Ectodermal cell (in vitro differentiated cells): ENCODE data around the gene DNAI2.
"Not testable (repeated sequence)": the region's sequence is repeated elsewhere in the genome, so short reads cannot be mapped to it uniquely, and the experiment has no call there.

Source experiments
- H3K27ac ChIP-seq: 2 replicates; pipeline ENCODE4 v1.7.0; 2013; ENCODE audit warnings: mild to moderate bottlenecking, low read depth, low read length; ENCODE audit not compliant: insufficient read depth, poor library complexity, severe bottlenecking
- H3K27me3 ChIP-seq: 2 replicates; pipeline ENCODE4 v1.7.0; 2013; ENCODE audit warnings: mild to moderate bottlenecking, low read length; ENCODE audit not compliant: insufficient read depth, control insufficient read depth, poor library complexity, severe bottlenecking
- H3K36me3 ChIP-seq: one replicate; pipeline ENCODE4 v1.7.0; 2013; ENCODE audit warnings: low read length; ENCODE audit not compliant: control insufficient read depth, insufficient read depth
- H3K4me1 ChIP-seq: one replicate; pipeline ENCODE4 v1.7.0; 2013; ENCODE audit warnings: low read length; ENCODE audit not compliant: control insufficient read depth, insufficient read depth
- H3K4me3 ChIP-seq: 2 replicates; pipeline ENCODE4 v1.7.0; 2013; ENCODE audit warnings: low read depth, low read length, control low read depth; ENCODE audit not compliant: insufficient read depth
- H3K9me3 ChIP-seq: 2 replicates; pipeline ENCODE4 v1.7.0; 2013; ENCODE audit warnings: mild to moderate bottlenecking, low read length, moderate library complexity; ENCODE audit not compliant: control insufficient read depth
- WGBS, 2 experiments: methylation state at CpG; one replicate each; pipeline ENCODE4 v1.1.7; 2013; ENCODE audit warnings: missing lambda C conversion rate in 2 of 2; 5-methylcytosine and 5-hydroxymethylcytosine counted together

The DNAI2 gene

GRCh38 chr17:74259667-74260524 lies 14.1 kb upstream of the DNAI2 start:
- 51% methylated on average over 21 of the region's 21 CpGs for WGBS, 2 experiments
- Histone ChIP-seq H3K9me3 (no peaks in the 10 kb centered on the region), H3K27ac (no peak overlapping the region), H3K36me3 (no peaks in the 10 kb centered on the region), H3K4me1 (peaks cover 18% of the 10 kb centered on the region), H3K4me3 (no peak overlapping the region), H3K27me3 (no peaks in the 10 kb centered on the region)

- Histone ChIP-seq H3K4me3 (no peak overlapping the region), H3K9me3 (no peaks in the 10 kb centered on the region), H3K27me3 (no peaks in the 10 kb centered on the region), H3K27ac (no peak overlapping the region), H3K4me1 (peaks cover 18% of the 10 kb centered on the region), H3K36me3 (no peaks in the 10 kb centered on the region)
- WGBS, 2 experiments: 8 to 10% methylated on average over 6 of the region's 6 CpGs
These were observed 13.5 kb upstream of the DNAI2 start for GRCh38 chr17:74260525-74260850.

GRCh38 chr17:74262601-74263000 lies 11.4 kb upstream of the DNAI2 start:
- H3K27me3 ChIP-seq: no peaks in the 10 kb centered on the region
- 89 to 93% methylated on average over 7 of the region's 7 CpGs for WGBS, 2 experiments
- H3K4me1 ChIP-seq: peaks cover 18% of the 10 kb centered on the region
- H3K4me3 ChIP-seq: no peak overlapping the region
- H3K36me3 ChIP-seq: no peaks in the 10 kb centered on the region
- no peaks in the 10 kb centered on the region for H3K9me3 ChIP-seq
- H3K27ac ChIP-seq: no peak overlapping the region

- H3K4me3 ChIP-seq, H3K27me3 ChIP-seq, H3K36me3 ChIP-seq, H3K27ac ChIP-seq, H3K9me3 ChIP-seq, H3K4me1 ChIP-seq: not testable (repeated sequence)
- 93 to 97% methylated on average over 4 of the region's 4 CpGs for WGBS, 2 experiments
These were observed 7.0 kb upstream of the DNAI2 start for GRCh38 chr17:74267054-74267453.

GRCh38 chr17:74267579-74267978 lies 6.5 kb upstream of the DNAI2 start:
- no peak overlapping the region for H3K4me3 ChIP-seq
- WGBS, 2 experiments: 94 to 95% methylated on average over 7 of the region's 7 CpGs
- H3K36me3 ChIP-seq: no peaks in the 10 kb centered on the region
- H3K27me3 ChIP-seq: no peaks in the 10 kb centered on the region
- no peaks in the 10 kb centered on the region for H3K9me3 ChIP-seq
- H3K4me1 ChIP-seq: peaks cover 15% of the 10 kb centered on the region
- H3K27ac ChIP-seq: no peak overlapping the region

- no peak overlapping the region for H3K4me3 ChIP-seq
- H3K9me3 ChIP-seq: no peaks in the 10 kb centered on the region
- 87 to 88% methylated on average over 17 of the region's 17 CpGs for WGBS, 2 experiments
- no peaks in the 10 kb centered on the region for H3K36me3 ChIP-seq
- no peaks in the 10 kb centered on the region for H3K27me3 ChIP-seq
- no peak overlapping the region for H3K27ac ChIP-seq
- peaks cover 20% of the 10 kb centered on the region for H3K4me1 ChIP-seq
These were observed 6.0 kb upstream of the DNAI2 start for GRCh38 chr17:74267987-74268499.

DNA sequence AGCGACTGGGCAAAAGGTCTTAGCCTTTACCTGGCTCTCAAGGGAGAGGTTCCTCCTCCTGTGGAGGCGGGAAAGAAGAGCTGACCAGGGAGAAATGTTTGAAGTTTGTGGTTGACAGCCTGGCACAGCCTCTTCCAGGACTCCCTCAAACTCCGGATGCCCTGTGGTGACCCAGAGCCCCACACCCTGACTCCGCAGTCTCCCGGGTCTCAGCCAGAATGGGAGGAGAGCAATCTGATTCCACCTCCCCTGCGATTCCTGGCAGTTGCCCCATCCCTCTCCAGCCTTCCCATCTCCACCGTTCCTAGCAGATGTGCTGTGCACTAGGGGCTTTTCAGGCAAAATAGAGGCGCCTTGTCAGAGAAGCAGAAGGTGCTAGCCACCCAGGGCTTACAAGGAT lies 5.5 kb upstream of the DNAI2 start:
- H3K9me3 ChIP-seq: no peaks in the 10 kb centered on the region
- 85 to 88% methylated on average over 8 of the region's 8 CpGs for WGBS, 2 experiments
- peaks cover 20% of the 10 kb centered on the region for H3K4me1 ChIP-seq
- peaks cover 2% of the 10 kb centered on the region for H3K27me3 ChIP-seq
- H3K36me3 ChIP-seq: no peaks in the 10 kb centered on the region
- H3K4me3 ChIP-seq: no peak overlapping the region
- no peak overlapping the region for H3K27ac ChIP-seq

DNA sequence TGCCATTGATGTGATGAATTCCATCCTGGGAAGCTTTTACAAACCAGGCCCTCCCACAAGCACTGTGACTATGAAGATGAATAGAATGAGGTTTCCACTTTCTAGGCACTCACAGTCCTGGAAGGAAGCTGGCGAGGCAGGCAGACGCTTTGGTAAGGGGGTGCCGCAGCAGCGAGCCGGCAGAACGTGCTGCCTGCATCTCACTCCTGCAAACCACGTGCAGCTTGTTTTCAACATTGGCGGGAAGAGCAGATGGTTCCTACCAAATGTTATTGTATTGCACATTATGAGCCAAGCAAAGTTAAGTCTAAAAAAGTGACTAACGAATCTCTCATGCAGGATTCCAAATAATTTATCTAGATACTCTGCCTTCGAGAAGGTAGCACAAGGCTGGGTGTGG lies 3.7 kb upstream of the DNAI2 start:
- Histone ChIP-seq H3K4me1 (peaks cover 32% of the 10 kb centered on the region), H3K27ac (no peak overlapping the region), H3K9me3 (no peaks in the 10 kb centered on the region), H3K27me3 (peaks cover 19% of the 10 kb centered on the region), H3K4me3 (no peak overlapping the region), H3K36me3 (no peaks in the 10 kb centered on the region)
- WGBS, 2 experiments: 75% methylated on average over 10 of the region's 10 CpGs

- no peak overlapping the region for H3K27ac ChIP-seq
- H3K36me3 ChIP-seq: no peaks in the 10 kb centered on the region
- H3K4me3 ChIP-seq: no peak overlapping the region
- 89 to 91% methylated on average over 3 of the region's 3 CpGs for WGBS, 2 experiments
- no peaks in the 10 kb centered on the region for H3K9me3 ChIP-seq
- peaks cover 40% of the 10 kb centered on the region for H3K4me1 ChIP-seq
- H3K27me3 ChIP-seq: peaks cover 19% of the 10 kb centered on the region
These were observed 2.8 kb upstream of the DNAI2 start for GRCh38 chr17:74271281-74271680.

- H3K4me1 ChIP-seq: peaks cover 45% of the 10 kb centered on the region
- no peaks in the 10 kb centered on the region for H3K36me3 ChIP-seq
- H3K4me3 ChIP-seq: no peak overlapping the region
- H3K27me3 ChIP-seq: peaks cover 19% of the 10 kb centered on the region
- 64 to 71% methylated on average over 13 of the region's 13 CpGs for WGBS, 2 experiments
- H3K27ac ChIP-seq: peak overlapping the region; percentile 71
- no peaks in the 10 kb centered on the region for H3K9me3 ChIP-seq
These were observed 2.0 kb upstream of the DNAI2 start for GRCh38 chr17:74271901-74272561.
